ENCODE data around the gene HIVEP1.
"Not testable (repeated sequence)": the region's sequence is repeated elsewhere in the genome, so short reads cannot be mapped to it uniquely, and the experiment has no call there.

The HIVEP1 gene

DNA sequence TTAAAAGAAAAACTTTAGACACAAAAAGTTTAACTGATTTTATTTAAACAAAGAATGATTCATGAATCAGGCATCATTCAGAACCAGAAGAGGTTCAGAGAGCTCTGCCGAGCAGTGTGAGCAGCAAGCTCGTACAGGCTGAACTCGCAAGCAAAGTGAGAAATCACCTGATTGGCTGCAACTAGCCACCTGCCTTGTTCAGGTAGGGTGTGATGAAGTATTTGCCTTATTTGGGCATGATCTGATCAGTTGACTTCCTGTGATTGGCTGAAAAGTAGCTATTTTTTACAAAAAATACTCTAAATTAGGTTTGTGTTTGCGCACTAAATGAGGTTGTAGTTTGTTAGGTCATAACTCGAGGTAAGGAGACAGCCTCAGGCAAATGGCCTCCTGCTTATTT is 80.7 kb downstream of the HIVEP1 start:
- DNase-seq, result no peak

DNA sequence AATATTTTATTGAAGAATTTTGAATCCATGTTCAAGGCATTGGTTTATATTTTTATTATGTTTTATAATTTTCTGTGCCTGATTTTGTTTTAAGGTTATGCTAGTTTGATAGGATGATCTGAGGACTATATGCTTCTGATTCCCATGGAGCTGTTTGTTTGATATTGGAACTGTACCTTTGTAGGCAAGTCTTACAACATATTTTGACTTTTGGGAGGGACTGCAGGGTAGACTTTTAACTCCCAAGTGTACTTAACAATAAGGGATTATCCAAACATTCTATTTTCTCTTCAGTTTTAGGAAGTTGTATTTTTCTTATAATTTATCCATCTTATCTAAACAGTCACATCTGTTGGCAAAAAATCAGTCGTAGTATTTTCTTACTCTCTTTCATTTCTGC is 82.6 kb downstream of the HIVEP1 start:
- no peak for DNase-seq

DNA sequence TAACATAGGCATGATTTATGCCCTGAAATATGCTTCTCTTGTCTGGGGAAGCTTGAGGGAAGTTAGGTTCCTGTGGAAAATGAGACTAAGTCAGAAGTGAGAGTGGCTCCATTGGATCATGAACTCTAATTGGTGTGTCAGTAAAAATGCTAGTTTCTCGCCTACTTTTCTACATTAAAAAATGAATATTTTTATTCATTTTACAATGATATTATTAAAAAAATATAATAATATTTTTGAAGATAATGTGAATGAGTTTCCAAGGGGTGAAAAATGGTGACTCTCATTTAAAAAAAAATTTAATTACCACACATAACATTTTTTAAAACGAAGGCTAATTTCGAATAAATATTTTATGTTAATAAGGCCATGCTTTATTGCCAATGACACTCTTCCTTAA is 84.2 kb downstream of the HIVEP1 start:
- no peak for DNase-seq

DNA sequence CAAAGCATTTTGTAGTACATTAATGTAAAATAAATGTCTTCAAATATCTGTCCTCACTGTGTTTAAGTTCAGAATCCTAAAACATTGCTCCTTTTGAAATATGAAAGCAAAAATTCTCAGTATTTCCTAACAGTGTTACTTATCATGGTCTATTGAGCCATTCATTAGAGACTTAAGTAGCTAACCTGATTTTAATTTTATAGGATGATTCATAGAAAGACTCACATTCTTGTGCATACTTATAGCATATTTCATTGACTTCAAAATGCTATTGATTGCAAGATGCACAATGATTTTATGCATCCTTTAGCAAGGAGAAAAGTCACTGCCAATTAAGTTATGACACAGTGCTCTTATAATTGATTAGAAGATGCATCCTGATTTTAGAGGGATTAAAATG is 85.7 kb downstream of the HIVEP1 start:
- DNase-seq, result no peak

DNA sequence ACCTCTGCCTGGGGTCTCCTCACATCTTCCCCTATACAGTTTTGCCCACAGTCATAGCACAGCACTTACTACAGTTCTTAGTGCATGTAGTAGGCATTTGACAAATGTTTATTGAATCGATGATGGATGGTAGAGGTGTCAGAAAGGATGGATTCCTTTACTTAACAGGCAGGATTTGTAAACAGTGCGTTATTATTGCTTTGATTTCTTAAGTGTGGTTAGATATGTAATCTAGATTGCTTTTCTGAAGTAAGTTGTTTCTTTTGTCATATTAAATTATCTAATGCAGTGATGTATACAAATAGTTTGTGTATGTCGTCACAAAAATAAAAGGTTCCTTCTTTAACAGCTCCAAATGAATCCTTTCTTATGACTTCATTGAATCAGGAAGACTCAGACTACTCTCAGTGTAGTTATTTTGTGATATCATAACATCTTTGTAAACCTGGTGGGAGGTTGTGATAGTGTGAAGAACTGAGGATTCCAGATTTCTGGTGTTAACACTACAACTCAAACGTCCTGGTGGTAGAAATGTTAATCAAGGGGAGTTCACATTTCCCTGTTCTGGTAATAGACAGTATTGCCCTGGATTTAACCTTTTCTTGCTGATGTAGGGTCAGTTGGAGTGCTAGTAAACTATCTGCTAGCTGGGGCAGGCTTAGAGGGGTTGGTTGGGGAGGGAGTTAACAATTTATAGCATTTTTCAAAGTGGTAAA is 87.7 kb downstream of the HIVEP1 start:
- DNase-seq, result no peak

DNA sequence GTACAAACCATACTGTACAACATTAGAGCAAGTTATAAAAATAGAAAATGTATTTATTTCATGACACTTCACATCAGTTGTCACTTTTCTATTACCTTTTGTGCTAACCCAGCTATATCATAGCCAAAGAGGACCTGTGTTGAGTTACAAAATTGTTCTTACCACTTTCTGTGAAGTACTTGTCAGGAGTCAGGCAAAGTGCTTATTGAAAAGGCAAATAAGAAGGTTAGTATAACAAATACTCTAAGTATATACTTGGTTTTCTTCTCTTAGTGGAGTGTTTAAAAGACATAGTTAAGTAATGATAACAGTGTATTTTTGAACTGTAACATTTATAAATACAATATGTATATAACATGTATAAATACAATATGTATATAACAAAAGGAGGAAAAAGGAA is 88.9 kb downstream of the HIVEP1 start:
- DNase-seq, result no peak

DNA sequence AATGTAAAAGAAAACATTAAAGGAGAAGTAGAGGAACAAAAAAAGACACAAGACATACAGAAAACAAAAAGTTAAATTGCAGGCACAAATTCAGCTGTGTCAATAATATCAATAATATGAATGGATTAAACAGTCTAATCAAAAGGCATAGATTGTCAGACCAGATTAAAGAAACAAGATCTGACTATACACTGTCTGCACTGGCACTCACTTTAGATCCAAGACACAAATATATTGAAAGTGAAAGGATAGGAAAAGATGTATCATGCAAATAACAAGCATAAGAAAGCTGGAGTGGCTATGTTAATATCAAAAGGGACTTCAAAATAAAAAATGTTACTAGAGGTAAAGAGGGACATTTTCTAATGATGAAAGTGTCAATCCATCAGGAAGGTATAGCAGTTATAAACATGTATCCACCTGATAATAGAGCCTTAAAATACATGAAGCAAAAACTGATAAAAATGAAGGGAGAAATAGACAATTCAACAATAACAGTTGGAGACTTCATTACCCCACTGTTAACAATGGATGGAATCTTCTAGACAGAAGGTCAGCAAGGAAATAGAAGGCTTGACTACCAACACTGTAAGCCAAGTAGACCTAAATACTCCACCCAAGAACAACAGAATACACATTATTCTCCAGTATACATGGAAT is 89.7 kb downstream of the HIVEP1 start:
- DNase-seq, result no peak

DNA sequence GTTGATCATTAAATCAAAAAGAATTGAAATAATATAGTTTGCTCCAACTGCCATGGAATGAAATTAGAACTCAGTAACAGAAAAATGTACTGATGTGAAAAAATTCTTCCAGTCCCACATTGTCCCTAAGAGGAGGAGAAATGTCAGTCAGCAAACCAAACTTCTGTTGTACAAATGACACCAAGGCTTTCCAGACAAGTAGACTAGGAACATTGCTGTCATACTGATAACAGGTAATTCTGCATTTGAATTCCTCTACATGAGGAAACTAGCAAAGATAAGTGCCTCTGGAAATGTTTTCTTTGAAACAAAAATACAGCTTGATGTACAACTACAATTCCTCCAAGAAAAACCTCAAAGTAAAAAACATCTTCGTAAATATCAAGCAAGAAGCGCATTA is 90.2 kb downstream of the HIVEP1 start:
- no peak for DNase-seq

DNA sequence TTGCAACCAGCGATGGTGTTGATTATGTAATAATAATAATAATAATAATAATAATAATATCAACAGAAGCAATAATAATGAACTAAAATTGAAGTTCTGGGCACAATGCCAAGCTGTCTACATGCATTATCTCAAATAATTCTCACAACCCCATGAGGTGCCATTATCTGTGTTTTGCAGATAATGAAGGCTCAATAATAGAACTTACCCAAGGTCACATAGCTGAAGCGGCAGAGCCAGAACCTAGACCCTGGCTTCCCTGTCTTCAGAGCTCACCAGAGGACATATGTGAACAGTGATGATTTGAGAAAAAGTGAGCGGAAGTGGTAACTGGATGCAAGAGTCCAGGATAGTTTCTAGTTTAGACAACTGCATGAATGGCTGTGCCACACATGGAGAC is 91.0 kb downstream of the HIVEP1 start:
- no peak for DNase-seq

DNA sequence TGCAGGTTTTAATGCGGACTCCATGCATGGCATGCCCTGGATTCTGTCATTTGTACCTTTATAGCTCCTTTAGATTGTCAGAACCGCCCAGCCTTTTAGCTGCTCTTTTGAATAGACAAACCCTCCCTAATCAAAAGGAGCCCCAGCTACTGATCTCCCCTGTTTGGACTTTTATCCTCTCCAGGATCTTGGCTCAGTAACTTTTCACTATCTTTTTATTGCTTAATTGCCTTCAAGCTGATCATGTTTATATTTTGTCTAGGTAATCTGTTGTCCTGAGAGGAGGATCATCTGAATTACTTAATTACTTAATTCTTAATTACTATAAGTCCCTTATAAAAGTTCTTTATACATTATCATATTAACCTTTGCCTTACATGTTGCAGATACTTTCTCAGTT is 93.2 kb downstream of the HIVEP1 start:
- DNase-seq, result no peak

DNA sequence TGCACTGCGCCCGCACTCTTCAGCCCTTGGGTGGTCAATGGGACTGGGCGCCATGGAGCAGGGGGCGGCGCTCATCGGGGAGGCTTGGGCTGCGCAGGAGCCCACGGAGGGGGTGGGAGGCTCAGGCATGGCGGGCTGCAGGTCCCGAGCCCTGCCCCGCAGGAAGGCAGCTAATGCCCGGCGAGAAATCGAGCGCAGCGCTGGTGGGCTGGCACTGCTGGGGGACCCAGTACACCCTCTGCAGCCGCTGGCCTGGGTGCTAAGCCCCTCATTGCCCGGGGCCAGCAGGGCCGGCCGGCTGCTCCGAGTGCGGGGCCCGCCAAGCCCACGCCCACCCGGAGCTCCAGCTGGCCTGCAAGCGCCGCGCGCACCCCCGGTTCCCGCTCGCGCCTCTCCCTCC is 96.3 kb downstream of the HIVEP1 start:
- DNase-seq, result not testable (repeated sequence)

DNA sequence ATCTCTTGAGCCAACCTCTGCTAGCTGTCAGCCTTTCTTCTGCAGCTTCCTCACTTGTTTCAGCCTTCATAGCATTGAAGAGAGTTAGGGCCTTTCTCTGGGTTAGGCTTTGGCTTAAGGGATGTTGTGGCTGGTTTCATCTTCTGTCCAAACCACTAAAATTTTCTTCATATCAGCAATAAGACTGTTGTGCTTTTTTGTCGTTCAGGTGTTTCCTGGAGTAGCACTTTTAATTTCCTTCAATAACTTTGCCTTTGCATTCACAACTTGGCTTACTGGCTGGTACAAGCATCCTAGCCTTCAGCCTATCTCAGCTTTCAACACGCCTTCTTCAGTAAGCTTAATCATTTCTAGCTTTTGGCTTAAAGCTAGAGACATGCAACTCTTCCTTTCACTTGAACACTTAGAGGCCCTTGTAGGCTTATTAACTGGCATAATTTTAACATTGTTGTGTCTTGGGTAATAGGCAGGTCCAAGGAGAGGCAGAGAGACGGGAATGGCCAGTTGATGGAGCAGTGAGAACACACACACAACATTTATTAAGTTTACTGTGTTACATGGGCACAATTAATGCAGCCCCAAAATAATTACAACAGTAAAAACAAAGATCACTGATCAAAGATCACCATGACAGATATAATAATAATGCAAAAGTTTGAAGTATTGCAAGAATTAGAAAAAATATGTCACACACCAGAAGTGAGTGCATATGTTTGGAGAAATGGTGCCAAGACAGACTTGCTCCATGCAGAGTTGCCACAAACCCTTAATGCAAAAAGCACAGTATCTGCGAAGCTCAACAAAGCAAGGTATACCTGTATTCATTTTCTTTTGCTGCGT is 98.6 kb downstream of the HIVEP1 start:
- no peak for DNase-seq

DNA sequence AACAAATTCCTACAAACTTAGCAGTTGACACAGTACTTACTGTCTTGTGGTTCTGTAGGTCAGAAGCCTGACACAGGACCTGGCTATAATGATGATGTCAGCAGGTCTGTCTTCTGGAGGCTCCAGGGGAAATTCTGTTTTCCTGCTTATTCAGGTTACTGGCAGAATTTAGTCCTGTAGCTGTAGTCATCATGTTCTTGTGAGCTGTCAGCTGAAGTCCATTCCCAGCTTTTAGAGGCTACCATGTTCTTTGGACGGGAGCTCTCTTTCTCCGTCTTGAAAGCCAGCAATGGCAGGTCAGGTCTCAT is 99.2 kb downstream of the HIVEP1 start:
- DNase-seq, result no peak

DNA sequence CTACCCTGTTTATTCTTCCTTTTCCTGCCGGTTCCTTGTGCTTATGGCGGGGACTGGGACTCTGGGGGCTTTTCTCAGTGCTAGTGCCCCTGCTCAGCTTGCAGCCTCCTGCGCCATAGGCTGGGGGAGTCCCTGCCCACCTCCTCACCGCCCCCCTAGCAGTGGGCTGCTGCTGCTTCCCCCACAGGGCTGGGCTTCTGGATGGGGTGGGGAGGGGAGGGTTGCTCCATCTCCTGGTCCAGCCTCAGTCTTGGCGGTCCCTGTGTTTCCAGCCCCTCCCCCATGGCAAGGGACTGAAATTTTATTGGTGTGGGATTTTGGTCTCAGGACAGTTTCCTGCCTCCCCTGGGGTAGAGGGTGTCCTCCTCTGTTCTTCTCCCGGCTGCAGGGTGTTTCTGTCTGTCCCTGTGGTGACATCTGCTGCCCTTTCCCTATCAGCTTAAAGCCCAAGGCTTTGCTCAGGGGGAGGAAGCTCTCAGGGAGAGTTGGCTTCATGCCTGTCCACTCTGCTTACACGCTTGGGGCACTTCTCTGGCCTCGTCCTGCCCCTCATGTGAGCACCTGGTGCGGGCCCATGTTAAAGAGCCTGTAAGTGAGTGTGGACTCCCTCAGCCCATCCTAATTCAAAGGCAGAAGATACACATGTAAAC is 100.6 kb downstream of the HIVEP1 start:
- no peak for DNase-seq

DNA sequence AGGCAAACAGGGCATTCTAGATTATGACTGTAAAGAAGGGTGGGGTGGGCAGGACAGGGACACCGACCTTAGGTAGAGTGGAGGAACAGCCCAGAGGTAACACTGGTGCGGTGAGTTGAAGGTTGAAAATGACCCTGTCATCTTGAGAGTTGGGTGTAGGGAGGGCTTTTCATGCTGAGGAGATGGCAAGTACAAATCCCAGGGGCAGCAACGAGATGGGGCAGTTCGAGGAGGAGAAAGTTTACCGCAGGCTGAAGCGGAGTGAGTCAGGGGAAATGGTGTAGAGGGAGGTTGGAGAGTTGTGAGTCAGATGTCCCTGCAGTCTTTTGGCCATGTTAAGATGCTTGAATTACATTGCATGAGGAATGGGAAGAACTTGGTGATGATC is 101.1 kb downstream of the HIVEP1 start:
- DNase-seq, result no peak

DNA sequence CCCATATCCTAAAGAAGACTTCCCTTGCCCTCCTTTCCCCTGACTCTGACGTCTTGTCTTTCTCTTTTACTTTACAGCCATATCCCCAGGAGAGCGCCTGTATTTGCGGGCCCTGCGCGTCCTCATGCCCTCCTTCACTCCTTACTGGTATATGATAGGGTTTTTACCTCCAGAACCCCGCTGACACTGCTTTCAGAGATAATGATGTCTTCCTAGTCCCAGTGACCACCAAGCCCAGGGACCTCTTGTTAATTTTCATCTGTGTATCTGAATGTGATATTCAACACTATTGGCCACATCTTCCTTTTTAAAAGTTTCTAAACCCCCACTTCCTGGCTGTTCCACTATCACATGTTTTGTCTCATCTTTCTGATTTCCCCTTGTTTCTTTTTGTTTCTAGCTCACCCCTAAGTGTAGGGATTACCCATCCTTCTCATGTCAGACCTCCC is 102.0 kb downstream of the HIVEP1 start:
- DNase-seq, result no peak

DNA sequence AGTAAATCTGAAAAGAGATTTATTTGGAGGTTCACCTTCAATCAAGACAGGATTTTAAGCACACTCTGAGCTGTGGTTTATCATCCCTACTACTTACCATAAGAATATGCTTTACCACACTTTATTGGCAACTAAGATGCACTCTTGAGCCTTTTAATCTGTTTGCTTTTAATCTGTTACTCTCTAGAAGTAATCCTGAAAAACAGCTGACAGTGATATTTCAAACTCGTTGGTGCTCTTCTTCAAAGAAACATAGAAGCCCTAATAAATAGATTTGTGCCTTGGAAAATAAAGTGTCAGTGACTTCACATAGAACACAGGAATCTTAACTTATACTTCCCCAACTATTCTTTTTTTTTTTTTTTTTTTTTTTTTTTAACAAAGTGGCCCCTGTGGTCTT is 102.9 kb downstream of the HIVEP1 start:
- no peak for DNase-seq

DNA sequence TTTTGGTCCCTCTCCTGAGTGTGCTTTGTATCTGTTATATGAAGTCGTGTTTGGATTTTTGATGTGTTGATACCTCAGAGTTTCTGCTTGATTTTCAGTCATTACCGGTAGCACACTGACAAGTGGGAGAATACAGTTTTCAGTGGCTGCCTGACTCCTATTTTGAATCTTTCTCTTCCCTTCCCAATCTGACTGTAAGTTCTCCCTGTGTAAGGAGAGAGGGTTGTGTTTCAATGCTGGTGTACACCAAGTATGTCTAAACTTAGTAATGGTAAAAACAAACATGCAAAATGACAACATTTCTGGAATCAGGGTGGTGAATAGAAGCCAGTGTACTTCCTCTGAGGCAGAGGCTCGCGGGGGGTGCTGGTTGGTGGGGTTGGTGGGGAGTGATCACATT is 103.4 kb downstream of the HIVEP1 start:
- no peak for DNase-seq

DNA sequence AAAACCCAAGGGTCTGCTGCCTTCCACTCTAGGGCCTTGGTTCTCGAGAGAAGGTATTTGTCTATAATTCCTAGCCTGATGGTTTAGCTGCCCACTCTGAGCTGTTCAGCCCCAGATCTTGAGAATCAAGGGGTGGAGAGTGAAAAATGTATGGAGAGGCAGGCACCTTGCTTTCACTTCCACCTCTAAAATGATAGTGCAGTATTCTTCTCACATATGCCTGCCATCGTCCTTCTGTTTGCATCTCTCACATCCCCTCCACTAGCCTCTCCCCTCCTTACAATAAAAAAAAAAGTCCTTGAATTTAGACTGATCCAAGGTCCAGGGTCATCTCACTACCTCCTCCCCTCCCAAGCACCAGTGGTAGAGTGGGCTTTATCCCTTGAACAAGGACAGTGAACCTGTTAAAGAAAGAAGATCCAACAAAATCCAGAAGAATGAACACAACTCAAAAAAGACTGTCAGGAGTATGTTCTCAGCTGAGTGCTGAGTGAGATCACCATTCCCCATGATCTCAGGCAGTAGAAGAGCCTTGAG is 104.2 kb downstream of the HIVEP1 start:
- DNase-seq, result no peak

DNA sequence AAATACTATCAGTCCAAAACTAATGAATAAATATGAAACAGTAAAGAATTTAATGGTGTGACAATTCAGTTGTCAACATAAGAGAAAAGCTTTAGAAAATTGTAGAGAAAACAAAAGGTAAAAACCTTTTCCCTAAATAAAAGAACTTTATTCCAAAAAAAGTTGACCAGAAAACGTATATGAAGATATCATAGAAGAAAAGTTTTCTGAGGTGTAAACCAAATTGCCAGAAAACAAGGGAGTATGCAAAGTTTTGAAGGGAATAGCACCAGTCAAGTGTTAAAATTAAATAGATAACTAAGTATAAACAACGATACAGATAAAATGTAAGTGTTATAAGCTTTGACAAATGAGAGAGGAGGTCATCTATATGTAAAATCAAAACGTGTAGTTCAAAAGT is 104.9 kb downstream of the HIVEP1 start:
- DNase-seq, result no peak

DNA sequence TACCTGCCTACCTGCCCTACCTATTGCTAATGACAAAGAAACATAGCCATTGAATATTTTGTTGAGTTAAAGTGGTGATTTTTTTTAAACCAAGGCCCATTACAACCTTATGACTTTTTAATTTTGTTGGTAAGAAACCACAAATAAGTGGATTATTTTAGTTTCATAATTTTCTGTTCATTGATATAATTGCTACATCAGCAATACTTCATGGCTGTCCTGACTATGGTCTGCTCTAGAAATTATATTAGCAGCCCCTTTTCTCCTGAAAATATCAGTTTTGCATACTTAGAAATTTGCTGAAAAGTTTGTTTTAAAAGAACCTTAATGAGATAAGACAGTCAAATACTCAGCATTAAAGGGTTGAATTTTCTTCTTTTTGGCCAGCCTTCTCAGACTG is 106.5 kb downstream of the HIVEP1 start:
- DNase-seq, result no peak

DNA sequence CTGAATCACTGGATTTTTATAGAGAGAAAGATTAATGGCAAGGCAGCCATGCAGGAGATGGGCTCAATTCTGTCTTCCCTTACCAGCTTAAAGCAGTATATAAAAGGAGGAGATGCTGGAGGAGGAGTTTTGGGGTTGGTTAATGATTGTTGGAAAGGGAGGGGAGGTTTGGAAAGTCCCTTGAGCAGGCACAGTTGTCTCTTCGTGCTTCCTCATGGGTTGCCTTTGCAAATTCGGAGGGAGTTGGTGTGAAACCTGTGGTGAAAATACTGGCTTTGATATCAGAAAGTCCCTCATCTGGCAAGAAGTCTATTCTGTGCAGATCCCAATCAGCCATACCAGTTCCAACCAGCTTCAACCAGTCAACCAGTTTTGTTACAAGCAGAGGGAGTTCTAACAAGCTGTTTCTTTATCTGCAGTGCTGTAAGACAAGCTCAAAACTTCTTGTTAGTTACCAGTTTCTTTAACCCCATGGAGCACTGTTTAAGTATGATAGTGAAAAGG is 107.0 kb downstream of the HIVEP1 start:
- no peak for DNase-seq

DNA sequence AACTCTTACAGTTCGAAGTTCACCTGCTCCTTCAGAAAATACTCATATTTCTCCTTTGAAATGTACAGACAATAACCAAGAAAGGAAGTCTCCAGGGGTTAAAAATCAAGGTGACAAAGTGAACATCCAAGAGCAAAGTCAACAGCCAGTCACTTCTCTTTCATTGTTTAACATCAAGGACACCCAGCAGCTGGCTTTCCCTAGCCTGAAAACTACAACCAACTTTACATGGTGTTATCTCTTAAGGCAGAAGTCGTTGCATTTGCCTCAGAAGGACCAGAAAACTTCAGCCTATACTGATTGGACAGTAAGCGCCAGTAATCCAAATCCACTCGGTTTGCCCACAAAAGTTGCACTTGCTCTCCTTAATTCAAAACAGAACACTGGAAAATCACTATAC is 113.3 kb downstream of the HIVEP1 start:
- DNase-seq, result no peak

Data from cortex of kidney (tissue), 1 donor.